ENCODE measurements around the gene GSDME. TPM values are rescaled to one million over a fixed set of nuclear protein-coding genes. Genes with fewer than 3 reads are reported as not detected.

Gene GSDME
- polyA plus RNA-seq, 1 donor: 87.6 TPM

DNA sequence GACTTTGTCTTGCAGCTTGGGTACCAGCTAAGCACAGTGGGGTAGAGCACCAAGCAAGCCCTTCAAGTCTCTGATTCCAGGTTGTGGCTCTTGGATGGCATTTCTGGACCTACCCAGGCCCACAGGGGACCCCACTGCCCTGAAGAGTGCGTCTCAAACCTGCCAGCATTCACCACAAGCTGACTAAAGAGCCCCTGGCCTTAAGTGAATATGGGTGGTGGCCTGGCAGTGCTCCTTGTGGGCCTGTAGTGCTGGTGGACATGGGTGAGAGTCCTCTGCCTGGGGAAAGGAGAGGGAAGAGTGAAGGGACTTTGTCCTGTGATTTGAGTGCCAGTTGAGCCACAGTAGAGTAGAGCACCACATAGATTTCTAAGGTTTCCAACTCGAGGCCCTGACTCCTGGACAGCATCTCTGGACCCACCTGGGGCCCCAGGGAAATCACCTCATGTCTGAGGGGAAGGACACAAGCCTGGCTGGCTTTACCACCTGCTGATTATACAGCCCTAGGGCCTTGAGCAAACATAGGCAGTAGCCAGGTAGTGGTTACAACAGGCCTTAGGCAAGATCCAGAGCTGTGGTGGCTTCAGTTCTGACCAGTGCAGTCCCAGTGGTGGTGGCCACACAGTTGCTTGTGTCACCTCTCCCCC is 23.7 kb downstream of the GSDME start:
- H3K27ac ChIP-seq (ENCODE audit: low read length): peak overlapping the region; percentile 79
- no peak overlapping the region for H3K4me3 ChIP-seq (ENCODE audit: low read length)
- H3K27me3 ChIP-seq (ENCODE audit: control insufficient read depth, insufficient read depth, low read length): no peaks in the 10 kb centered on the region
- H3K4me1 ChIP-seq (ENCODE audit: control insufficient read depth, insufficient read depth, low read length): peaks cover 18% of the 10 kb centered on the region
- peak in 1 of 2 donors; percentile 54 for DNase-seq
- H3K9me3 ChIP-seq (ENCODE audit: control insufficient read depth, low read depth, low read length): peaks cover 3% of the 10 kb centered on the region
- no CpG with 5 or more reads among the region's 2 CpGs for WGBS (ENCODE audit: insufficient coverage, low lambda C conversion rate)
- H3K36me3 ChIP-seq (ENCODE audit: control insufficient read depth, insufficient read depth, low read length): peaks cover 6% of the 10 kb centered on the region

DNA sequence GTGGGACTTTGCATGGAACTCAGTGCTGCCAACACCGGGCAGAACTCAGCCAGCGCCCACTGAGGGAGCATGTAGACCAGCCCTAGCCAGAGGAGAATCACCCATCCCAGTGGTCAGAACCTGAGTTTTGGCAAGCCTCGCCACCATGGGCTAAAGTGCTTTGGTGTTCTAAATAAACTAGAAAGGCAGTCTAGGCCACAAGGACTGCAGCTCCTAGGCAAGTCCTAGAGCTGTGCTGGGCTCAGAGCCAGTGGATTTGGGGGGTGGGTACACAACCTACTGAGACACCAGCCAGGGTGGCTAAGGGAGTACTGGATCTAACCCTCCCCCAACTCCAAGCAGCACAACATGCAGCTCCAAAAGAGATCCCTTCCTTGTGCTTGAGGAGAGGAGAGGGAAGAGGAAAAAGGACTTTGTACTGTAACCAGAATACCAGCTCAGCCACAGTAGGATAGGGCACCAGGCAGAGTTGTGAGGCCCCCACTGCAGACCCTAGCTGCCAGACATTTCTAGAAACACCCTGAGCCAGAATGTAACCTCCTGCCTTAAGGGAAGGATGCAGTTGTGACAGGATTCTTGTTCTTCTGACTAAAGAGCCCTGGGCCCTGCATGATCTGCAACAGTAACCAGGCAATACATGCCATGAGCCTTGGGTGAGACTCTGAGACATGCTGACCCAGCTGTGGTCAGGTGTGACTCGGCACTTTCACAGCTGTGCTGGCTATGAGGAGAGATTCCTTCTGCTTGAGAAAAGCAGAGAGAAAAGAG is 24.4 kb downstream of the GSDME start:
- peak; percentile 69 to 71 for DNase-seq
- no peaks in the 10 kb centered on the region for H3K9me3 ChIP-seq (ENCODE audit: control insufficient read depth, low read depth, low read length)
- H3K27ac ChIP-seq (ENCODE audit: low read length): peak overlapping the region; percentile 79
- H3K36me3 ChIP-seq (ENCODE audit: control insufficient read depth, insufficient read depth, low read length): peaks cover 6% of the 10 kb centered on the region
- no peak overlapping the region for H3K4me3 ChIP-seq (ENCODE audit: low read length)
- no peaks in the 10 kb centered on the region for H3K27me3 ChIP-seq (ENCODE audit: control insufficient read depth, insufficient read depth, low read length)
- WGBS (ENCODE audit: insufficient coverage, low lambda C conversion rate): no CpG with 5 or more reads among the region's 4 CpGs
- H3K4me1 ChIP-seq (ENCODE audit: control insufficient read depth, insufficient read depth, low read length): peaks cover 18% of the 10 kb centered on the region

DNA sequence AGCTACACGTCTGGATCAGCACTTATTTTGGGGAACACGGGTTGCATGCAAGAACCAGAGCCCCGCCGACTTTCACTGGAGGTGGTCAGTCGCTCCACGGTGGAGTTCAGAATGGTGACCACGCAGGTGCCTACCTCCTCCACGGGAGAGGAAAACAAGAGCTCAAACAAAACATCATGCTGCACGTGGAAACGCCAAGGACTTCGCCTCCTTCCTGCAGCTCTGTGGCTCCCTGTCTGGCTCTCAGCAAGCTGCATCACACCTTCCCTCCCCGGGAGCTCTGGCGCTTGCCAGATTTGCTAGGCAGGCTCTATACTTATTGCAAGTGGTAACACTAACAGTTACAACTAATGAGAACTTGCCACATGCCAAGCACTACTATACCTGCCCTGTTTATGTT is 26.0 kb downstream of the GSDME start:
- no peaks in the 10 kb centered on the region for H3K9me3 ChIP-seq (ENCODE audit: control insufficient read depth, low read depth, low read length)
- peaks cover 6% of the 10 kb centered on the region for H3K36me3 ChIP-seq (ENCODE audit: control insufficient read depth, insufficient read depth, low read length)
- H3K4me3 ChIP-seq (ENCODE audit: low read length): no peak overlapping the region
- H3K27ac ChIP-seq (ENCODE audit: low read length): no peak overlapping the region
- WGBS (ENCODE audit: insufficient coverage, low lambda C conversion rate): no CpG with 5 or more reads among the region's 13 CpGs
- DNase-seq: no peak
- H3K4me1 ChIP-seq (ENCODE audit: control insufficient read depth, insufficient read depth, low read length): peaks cover 18% of the 10 kb centered on the region
- H3K27me3 ChIP-seq (ENCODE audit: control insufficient read depth, insufficient read depth, low read length): no peaks in the 10 kb centered on the region

DNA sequence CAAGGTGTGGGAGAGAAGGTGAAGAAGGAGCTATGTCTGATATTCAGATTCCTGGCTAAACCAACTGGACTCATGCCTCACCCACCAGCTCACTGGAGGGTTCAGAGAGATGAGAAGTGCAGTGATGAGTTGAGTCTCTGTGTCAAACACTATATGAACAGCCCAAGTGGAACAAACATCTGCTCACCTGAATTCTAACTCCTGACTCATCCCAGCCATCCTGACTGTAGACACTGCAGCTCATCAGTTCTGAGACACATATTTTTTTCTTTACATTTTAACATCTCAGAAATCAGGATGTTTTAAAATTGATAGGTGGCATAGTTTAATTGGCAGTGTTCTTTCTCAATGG is 27.3 kb downstream of the GSDME start:
- no peak for DNase-seq
- peaks cover 6% of the 10 kb centered on the region for H3K36me3 ChIP-seq (ENCODE audit: control insufficient read depth, insufficient read depth, low read length)

DNA sequence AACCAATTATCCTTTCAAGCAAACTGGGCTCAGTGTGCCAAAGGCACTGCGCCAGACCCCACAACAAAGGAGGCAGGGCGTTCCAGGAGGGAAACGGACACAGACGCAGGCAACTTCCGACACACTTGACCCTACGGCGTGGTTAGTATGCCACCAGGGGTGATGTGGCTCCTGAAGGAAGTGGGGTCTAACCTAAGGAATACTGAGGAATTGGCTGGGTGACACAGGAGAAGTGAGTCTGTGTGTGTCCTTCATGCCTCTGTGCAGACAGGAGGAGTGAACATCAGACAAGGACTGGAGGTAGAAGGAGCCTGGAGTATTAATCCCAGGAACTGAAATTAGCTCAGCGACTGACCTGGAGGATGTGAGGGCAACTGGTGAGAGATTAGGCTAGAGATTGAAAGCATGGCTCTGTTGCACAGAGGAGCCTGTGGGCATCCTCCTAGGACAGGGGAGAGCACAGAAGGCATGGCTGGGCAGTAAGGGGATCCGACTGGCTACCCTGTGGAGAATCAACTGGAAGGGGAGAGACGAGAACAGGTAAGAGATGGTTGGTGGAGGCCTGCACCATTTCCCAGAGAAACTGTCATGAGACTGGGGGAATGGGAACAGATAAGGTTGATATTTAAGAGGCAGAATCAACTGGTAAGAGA is 27.8 kb downstream of the GSDME start:
- H3K27me3 ChIP-seq (ENCODE audit: control insufficient read depth, insufficient read depth, low read length): no peaks in the 10 kb centered on the region
- 100% methylated on average over 1 of the region's 10 CpGs for WGBS (ENCODE audit: insufficient coverage, low lambda C conversion rate)
- no peak overlapping the region for H3K27ac ChIP-seq (ENCODE audit: low read length)
- peaks cover 6% of the 10 kb centered on the region for H3K36me3 ChIP-seq (ENCODE audit: control insufficient read depth, insufficient read depth, low read length)
- no peak for DNase-seq
- peaks cover 18% of the 10 kb centered on the region for H3K4me1 ChIP-seq (ENCODE audit: control insufficient read depth, insufficient read depth, low read length)
- no peaks in the 10 kb centered on the region for H3K9me3 ChIP-seq (ENCODE audit: control insufficient read depth, low read depth, low read length)
- H3K4me3 ChIP-seq (ENCODE audit: low read length): no peak overlapping the region

More for the DNA sequence above, 27.3 kb downstream of the GSDME start:
- Histone ChIP-seq H3K9me3 (ENCODE audit: control insufficient read depth, low read depth, low read length) (no peaks in the 10 kb centered on the region), H3K4me3 (ENCODE audit: low read length) (no peak overlapping the region), H3K27ac (ENCODE audit: low read length) (no peak overlapping the region), H3K27me3 (ENCODE audit: control insufficient read depth, insufficient read depth, low read length) (no peaks in the 10 kb centered on the region), H3K4me1 (ENCODE audit: control insufficient read depth, insufficient read depth, low read length) (peaks cover 18% of the 10 kb centered on the region)

DNA sequence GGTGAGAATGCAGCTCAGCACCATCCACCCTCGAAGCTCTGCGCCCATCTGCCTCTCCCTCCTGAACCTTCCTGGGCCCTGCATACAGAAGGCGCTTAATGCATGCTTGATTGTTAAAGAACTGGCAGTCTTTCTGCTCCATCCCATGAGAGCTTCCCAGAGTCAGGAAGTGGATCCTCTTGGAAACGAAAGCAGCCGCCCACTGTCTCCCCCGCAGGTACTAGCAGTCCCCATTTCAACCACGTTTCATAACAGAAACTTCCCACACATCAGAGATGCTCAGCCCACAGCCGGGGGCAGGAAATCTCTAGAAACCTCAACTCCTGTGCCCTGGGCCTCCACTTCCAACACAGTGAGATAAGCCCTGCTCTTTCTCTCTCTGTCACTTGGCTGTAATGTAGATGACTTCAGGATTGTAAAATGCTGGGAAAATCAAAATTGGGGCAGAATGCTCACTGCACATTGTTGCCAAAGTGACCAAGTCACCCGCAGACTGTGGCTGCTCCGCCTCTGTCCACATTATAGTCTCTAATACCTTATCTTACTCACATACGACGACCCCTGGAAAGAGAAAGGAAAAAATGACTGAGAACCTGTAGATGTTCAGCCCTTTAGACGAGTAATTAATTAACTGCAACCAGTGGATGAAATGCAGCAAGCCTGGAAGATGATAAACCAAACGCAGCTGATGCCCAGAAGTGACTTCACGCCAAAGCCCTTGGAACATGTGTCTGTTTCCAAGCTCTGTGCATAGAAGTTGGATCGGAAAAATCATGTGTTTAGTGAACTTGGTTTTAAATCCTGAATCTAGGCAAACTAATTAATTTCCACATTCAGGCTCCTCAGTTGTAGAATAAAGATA is 28.5 kb downstream of the GSDME start:
- H3K4me1 ChIP-seq (ENCODE audit: control insufficient read depth, insufficient read depth, low read length): peaks cover 14% of the 10 kb centered on the region
- H3K9me3 ChIP-seq (ENCODE audit: control insufficient read depth, low read depth, low read length): no peaks in the 10 kb centered on the region
- WGBS (ENCODE audit: insufficient coverage, low lambda C conversion rate): 70% methylated on average over 6 of the region's 16 CpGs
- H3K4me3 ChIP-seq (ENCODE audit: low read length): no peak overlapping the region
- no peaks in the 10 kb centered on the region for H3K27me3 ChIP-seq (ENCODE audit: control insufficient read depth, insufficient read depth, low read length)
- DNase-seq: no peak
- H3K36me3 ChIP-seq (ENCODE audit: control insufficient read depth, insufficient read depth, low read length): peaks cover 9% of the 10 kb centered on the region
- H3K27ac ChIP-seq (ENCODE audit: low read length): no peak overlapping the region

DNA sequence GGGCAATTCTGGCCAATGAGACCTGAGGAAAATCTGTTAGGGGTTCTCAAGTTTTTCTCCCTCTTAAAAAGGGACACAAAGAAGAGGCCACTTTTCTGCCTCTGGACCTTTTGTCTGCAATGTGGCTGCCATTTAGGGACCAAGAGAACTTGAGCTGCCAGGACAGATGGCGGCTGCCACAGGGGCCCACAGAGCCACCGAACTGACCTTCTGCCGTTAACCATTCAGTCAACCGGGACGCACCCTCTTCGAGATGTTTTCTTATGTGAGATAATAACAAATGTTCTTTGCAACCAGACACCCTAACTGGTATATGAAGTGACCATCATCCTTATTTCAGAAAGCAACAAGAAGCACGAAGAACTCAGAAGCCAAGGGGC is 29.2 kb downstream of the GSDME start:
- no peak for DNase-seq
- peaks cover 8% of the 10 kb centered on the region for H3K4me1 ChIP-seq (ENCODE audit: control insufficient read depth, insufficient read depth, low read length)
- WGBS (ENCODE audit: insufficient coverage, low lambda C conversion rate): no CpG with 5 or more reads among the region's 7 CpGs
- H3K27ac ChIP-seq (ENCODE audit: low read length): no peak overlapping the region
- H3K4me3 ChIP-seq (ENCODE audit: low read length): no peak overlapping the region
- H3K27me3 ChIP-seq (ENCODE audit: control insufficient read depth, insufficient read depth, low read length): no peaks in the 10 kb centered on the region
- H3K36me3 ChIP-seq (ENCODE audit: control insufficient read depth, insufficient read depth, low read length): peaks cover 9% of the 10 kb centered on the region
- H3K9me3 ChIP-seq (ENCODE audit: control insufficient read depth, low read depth, low read length): no peaks in the 10 kb centered on the region

DNA sequence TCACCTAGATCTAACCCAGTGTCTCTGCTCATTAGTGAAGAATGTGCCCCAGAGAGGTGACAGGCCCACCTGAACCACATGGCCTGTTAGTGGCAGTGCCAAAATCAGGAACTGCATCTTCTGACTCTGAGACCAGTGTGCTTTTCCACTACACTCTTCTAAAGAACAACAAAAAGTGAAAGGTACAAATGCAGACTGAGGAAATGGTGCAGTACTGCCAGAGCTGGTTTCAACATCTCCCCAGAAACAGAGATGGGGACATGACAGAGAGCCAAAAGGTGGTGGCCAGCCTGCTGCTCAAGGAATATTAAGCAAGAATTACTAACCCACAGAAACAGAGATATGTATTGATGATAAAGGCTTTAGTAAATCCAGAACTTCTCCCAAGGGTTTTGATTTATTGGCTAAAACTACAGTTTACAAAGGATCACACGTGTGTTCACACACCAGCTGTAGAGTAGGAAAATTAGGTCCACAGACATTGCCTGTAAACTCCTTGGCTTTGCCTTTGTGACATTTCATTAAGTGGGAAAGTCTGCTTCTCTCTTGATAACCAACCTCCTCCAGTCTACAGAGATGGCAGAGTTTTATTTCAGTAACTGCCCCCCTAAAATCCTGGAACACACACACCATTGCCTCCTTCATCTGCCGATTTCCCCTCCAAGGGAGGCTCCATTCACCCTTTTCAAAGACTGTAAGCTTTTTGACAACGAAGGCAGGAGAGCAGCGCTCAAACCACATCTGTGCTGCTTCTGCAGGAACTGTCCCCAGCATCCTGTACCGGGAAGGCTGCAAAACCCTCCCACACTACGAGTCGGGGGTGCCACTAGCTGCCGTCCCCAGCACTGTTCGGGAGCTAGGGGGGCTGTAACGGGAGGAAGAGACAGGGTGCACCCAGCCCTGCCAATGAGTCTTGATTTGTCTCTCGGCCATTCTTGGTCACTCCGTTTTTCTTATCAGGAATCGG is 29.8 kb downstream of the GSDME start:
- no peak overlapping the region for H3K27ac ChIP-seq (ENCODE audit: low read length)
- H3K4me1 ChIP-seq (ENCODE audit: control insufficient read depth, insufficient read depth, low read length): peaks cover 1% of the 10 kb centered on the region
- H3K27me3 ChIP-seq (ENCODE audit: control insufficient read depth, insufficient read depth, low read length): no peaks in the 10 kb centered on the region
- no peak overlapping the region for H3K4me3 ChIP-seq (ENCODE audit: low read length)
- no peaks in the 10 kb centered on the region for H3K9me3 ChIP-seq (ENCODE audit: control insufficient read depth, low read depth, low read length)
- no peak for DNase-seq
- H3K36me3 ChIP-seq (ENCODE audit: control insufficient read depth, insufficient read depth, low read length): peaks cover 9% of the 10 kb centered on the region
- WGBS (ENCODE audit: insufficient coverage, low lambda C conversion rate): no CpG with 5 or more reads among the region's 13 CpGs

DNA sequence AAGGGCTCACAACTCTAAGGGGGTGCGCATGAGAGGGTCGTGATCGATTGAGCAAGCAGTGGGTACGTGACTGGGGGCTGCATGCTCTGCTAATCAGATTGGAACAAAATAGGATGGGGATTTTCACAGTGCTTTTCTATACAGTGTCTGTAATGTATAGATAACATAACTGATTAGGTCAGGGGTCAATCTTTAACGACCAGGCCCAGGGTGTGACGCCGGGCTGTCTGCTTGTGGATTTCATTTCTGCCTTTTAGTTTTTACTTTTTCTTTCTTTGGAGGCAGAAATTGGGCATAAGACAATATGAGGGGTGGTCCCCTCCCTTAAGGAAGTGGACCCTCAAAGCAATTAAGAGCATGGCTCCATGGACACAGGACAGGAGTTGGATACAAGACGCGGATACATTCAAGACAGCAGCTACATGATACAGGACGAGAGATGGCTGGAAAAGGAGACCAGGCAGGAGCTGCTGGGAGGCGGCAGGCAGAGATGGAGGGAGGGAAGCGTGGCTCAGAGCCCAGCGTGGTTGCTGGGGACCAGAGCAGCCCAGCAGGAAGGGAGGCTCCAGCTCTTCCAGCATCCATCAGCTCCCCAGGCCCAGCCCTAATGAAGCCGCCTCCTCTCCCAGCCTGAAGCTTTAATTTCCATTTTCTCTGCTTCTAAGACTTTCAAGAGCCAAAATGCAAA is 31.6 kb downstream of the GSDME start:
- Histone ChIP-seq H3K27ac (ENCODE audit: low read length) (no peak overlapping the region), H3K4me1 (ENCODE audit: control insufficient read depth, insufficient read depth, low read length) (no peaks in the 10 kb centered on the region), H3K36me3 (ENCODE audit: control insufficient read depth, insufficient read depth, low read length) (peaks cover 5% of the 10 kb centered on the region), H3K9me3 (ENCODE audit: control insufficient read depth, low read depth, low read length) (no peaks in the 10 kb centered on the region), H3K27me3 (ENCODE audit: control insufficient read depth, insufficient read depth, low read length) (no peaks in the 10 kb centered on the region), H3K4me3 (ENCODE audit: low read length) (no peak overlapping the region)
- WGBS (ENCODE audit: insufficient coverage, low lambda C conversion rate): 90% methylated on average over 2 of the region's 14 CpGs
- no peak for DNase-seq
